CD4-positive, alpha-beta memory T cell (primary cell): ENCODE data around the gene CSF3. TPM values are rescaled to one million over a fixed set of nuclear protein-coding genes. Genes with fewer than 3 reads are reported as not detected.
A peak's percentile ranks its signal among the peaks of the same experiment; 100 is the strongest.

ENCODE experiments used
- CTCF ChIA-PET: fragments of 350-600 bp; sonication (Branson Sonifier 250); formaldehyde crosslinking; loops from one replicate; lab custom pipeline; 2021; ENCODE audit warnings: inconsistent platforms; ENCODE audit not compliant: partially characterized antibody; lab: Charles Lee
- POLR2A ChIA-PET: fragments of 350-600 bp; sonication (Branson Sonifier 250); formaldehyde crosslinking; loops from one replicate; lab custom pipeline; 2021; ENCODE audit not compliant: partially characterized antibody; lab: Charles Lee
- DNase-seq, 5 donors: peaks; one replicate each; pipeline versions ENCODE4 v3.0.0 to v3.0.0-alpha.2; 2020 to 2022; ENCODE audit warnings: mixed read lengths in 1 of 5
- H3K27ac ChIP-seq: one replicate; pipeline ENCODE4 v1.7.0; 2013; ENCODE audit warnings: low read depth, low read length
- H3K27me3 ChIP-seq: 2 replicates; pipeline ENCODE4 v1.7.0; 2013; ENCODE audit warnings: mild to moderate bottlenecking, low read length, moderate library complexity; ENCODE audit not compliant: insufficient read depth
- H3K36me3 ChIP-seq: 2 replicates; pipeline ENCODE4 v1.7.0; 2013; ENCODE audit warnings: mild to moderate bottlenecking, low read length, moderate library complexity; ENCODE audit not compliant: insufficient read depth
- H3K4me1 ChIP-seq: 2 replicates; pipeline ENCODE4 v1.7.0; 2013; ENCODE audit warnings: mild to moderate bottlenecking, low read length, moderate library complexity; ENCODE audit not compliant: insufficient read depth
- H3K4me3 ChIP-seq, 2 donors: one replicate each; pipeline ENCODE4 v1.7.0; 2013; ENCODE audit warnings: low read length in 2 of 2, mild to moderate bottlenecking in 1 of 2
- H3K9me3 ChIP-seq, 2 donors: one replicate each; pipeline ENCODE4 v1.7.0; 2013; ENCODE audit warnings: low read length in 2 of 2, control low read depth in 1 of 2; ENCODE audit not compliant: control insufficient read depth in 1 of 2
- H3K27ac Mint-ChIP-seq, 7 donors: one replicate each; pipeline ENCODE4 v1.8.0; 2020 to 2021; ENCODE audit warnings: mixed read lengths in 7 of 7, mild to moderate bottlenecking in 6 of 7, inconsistent platforms in 3 of 7, moderate library complexity in 3 of 7
- H3K27me3 Mint-ChIP-seq, 2 donors: one replicate each; pipeline ENCODE4 v1.8.0; 2020 to 2021; ENCODE audit warnings: mixed read lengths in 2 of 2
- H3K36me3 Mint-ChIP-seq, 2 donors: one replicate each; pipeline ENCODE4 v1.8.0; 2020 to 2021; ENCODE audit warnings: mixed read lengths in 2 of 2, inconsistent platforms in 1 of 2, mild to moderate bottlenecking in 1 of 2
- H3K4me1 Mint-ChIP-seq, 4 donors: one replicate each; pipeline ENCODE4 v1.8.0; 2020 to 2021; ENCODE audit warnings: mixed read lengths in 4 of 4, mild to moderate bottlenecking in 1 of 4
- H3K4me3 Mint-ChIP-seq, 8 donors: one replicate each; pipeline ENCODE4 v1.8.0; 2020 to 2021; ENCODE audit warnings: mixed read lengths in 8 of 8, mild to moderate bottlenecking in 7 of 8, moderate library complexity in 6 of 8, inconsistent platforms in 3 of 8
- H3K9me3 Mint-ChIP-seq, 8 donors: one replicate each; pipeline ENCODE4 v1.8.0; 2020 to 2021; ENCODE audit warnings: mixed read lengths in 8 of 8, mild to moderate bottlenecking in 5 of 8, inconsistent platforms in 3 of 8, moderate library complexity in 1 of 8
- intact Hi-C: fragments of 100-400 bp; cut with micrococcal nuclease; formaldehyde crosslinking; loops from one replicate; pipeline ENCODE4 v1.15.1; 2023
- polyA plus RNA-seq, 2 donors: library from polyadenylated mRNA; unstranded; fragments of 300-500 nt; fragmentation: Illumina TruSeq; gene quantifications; one replicate each; pipeline ENCODE4 v1.2.3, GENCODE V29; 2021
- total RNA-seq, 2 experiments: library from RNA; stranded (reverse); gene quantifications; one replicate each; pipeline ENCODE4 v1.2.3, GENCODE V29; 2021

The CSF3 gene
- total and polyA plus RNA-seq, 4 experiments from 2014 or later, result not detected

- Mint-ChIP-seq H3K4me1 (peaks cover 2 to 6% (median 2%) of the 10 kb centered on the region in 4 donors), H3K27ac (no peak overlapping the region), H3K36me3 (no peaks in the 10 kb centered on the region), H3K27me3 (peaks cover 9 to 14% of the 10 kb centered on the region in 2 donors), H3K4me3 (no peak overlapping the region), H3K9me3 (no peaks in the 10 kb centered on the region)
- no peak overlapping the region for H3K4me3 ChIP-seq
- no peaks in the 10 kb centered on the region for H3K36me3 ChIP-seq
- ChIA-PET CTCF (interaction anchor here (1.2 kb wide), 1 partner anchor 14 kb away, joined by 3 read pairs; no protein-coding TSS in a partner anchor), POLR2A (no interaction called here)
- H3K27me3 ChIP-seq, result no peaks in the 10 kb centered on the region
- H3K4me1 ChIP-seq, result no peaks in the 10 kb centered on the region
- intact Hi-C loops, result no loop called here
- H3K27ac ChIP-seq, result no peak overlapping the region
- DNase-seq, result no peak
- no peaks in the 10 kb centered on the region for H3K9me3 ChIP-seq
These were observed 43.0 kb upstream of the CSF3 start for GRCh38 chr17:39972271-39972670.

- Mint-ChIP-seq H3K4me3 (no peak overlapping the region), H3K27ac (no peak overlapping the region), H3K9me3 (no peaks in the 10 kb centered on the region), H3K4me1 (peaks cover 0 to 4% (median 0%) of the 10 kb centered on the region in 4 donors), H3K27me3 (peaks cover 9 to 12% of the 10 kb centered on the region in 2 donors), H3K36me3 (no peaks in the 10 kb centered on the region)
- no peak overlapping the region for H3K4me3 ChIP-seq
- no peaks in the 10 kb centered on the region for H3K4me1 ChIP-seq
- H3K9me3 ChIP-seq, result no peaks in the 10 kb centered on the region
- ChIA-PET CTCF (interaction anchor here (1.2 kb wide), 1 partner anchor 15 kb away, joined by 3 read pairs; no protein-coding TSS in a partner anchor), POLR2A (no interaction called here)
- H3K36me3 ChIP-seq, result no peaks in the 10 kb centered on the region
- H3K27me3 ChIP-seq, result no peaks in the 10 kb centered on the region
- DNase-seq, result no peak
- intact Hi-C loops, result no loop called here
- no peak overlapping the region for H3K27ac ChIP-seq
These were observed 41.7 kb upstream of the CSF3 start for GRCh38 chr17:39973496-39973895.

- no peak overlapping the region for H3K4me3 Mint-ChIP-seq
- Histone ChIP-seq H3K27me3 (no peaks in the 10 kb centered on the region), H3K36me3 (no peaks in the 10 kb centered on the region), H3K4me1 (peaks cover 2% of the 10 kb centered on the region), H3K27ac (no peak overlapping the region), H3K9me3 (no peaks in the 10 kb centered on the region), H3K4me3 (no peak overlapping the region)
- H3K27ac Mint-ChIP-seq, result no peak overlapping the region
- H3K4me1 Mint-ChIP-seq, result peaks cover 0 to 3% (median 2%) of the 10 kb centered on the region in 4 donors
- CTCF ChIA-PET, result no interaction called here
- H3K36me3 Mint-ChIP-seq, result no peaks in the 10 kb centered on the region
- no peak for DNase-seq
- H3K27me3 Mint-ChIP-seq, result peaks cover 7 to 11% of the 10 kb centered on the region in 2 donors
- intact Hi-C loops, result no loop called here
- POLR2A ChIA-PET, result no interaction called here
- no peaks in the 10 kb centered on the region for H3K9me3 Mint-ChIP-seq
These were observed 40.8 kb upstream of the CSF3 start for GRCh38 chr17:39974433-39974832.

- POLR2A ChIA-PET, result interaction anchor here (0.6 kb wide), 1 partner anchor 824 kb away, joined by 4 read pairs; the partner anchor contains the start of gene PLXDC1
- intact Hi-C loops, result no loop called here
- Mint-ChIP-seq H3K27me3 (peaks cover 5 to 8% of the 10 kb centered on the region in 2 donors), H3K9me3 (no peaks in the 10 kb centered on the region), H3K36me3 (peaks cover 0 to 7% of the 10 kb centered on the region in 2 donors), H3K4me3 (no peak overlapping the region), H3K27ac (no peak overlapping the region), H3K4me1 (peaks cover 5 to 17% (median 11%) of the 10 kb centered on the region in 4 donors)
- CTCF ChIA-PET, result interaction anchor here (0.7 to 1.2 kb wide), 3 partner anchors 12 to 16 kb away, joined by 4 to 7 read pairs (median 5); no protein-coding TSS in a partner anchor
- no peak for DNase-seq
- Histone ChIP-seq H3K27ac (no peak overlapping the region), H3K4me3 (no peak overlapping the region), H3K27me3 (no peaks in the 10 kb centered on the region), H3K4me1 (peaks cover 9% of the 10 kb centered on the region), H3K36me3 (no peaks in the 10 kb centered on the region), H3K9me3 (no peaks in the 10 kb centered on the region)
These were observed 39.4 kb upstream of the CSF3 start for GRCh38 chr17:39975801-39976200.

- POLR2A ChIA-PET, result interaction anchor here (0.6 to 3.7 kb wide), 13 partner anchors 16 to 1709 kb away, joined by 3 to 52 read pairs (median 10); partner anchors contain the start of genes EIF1, GSDMA, LRRC3C and MSL1
- peaks cover 34% of the 10 kb centered on the region for H3K4me1 ChIP-seq
- H3K27me3 ChIP-seq, result no peaks in the 10 kb centered on the region
- H3K9me3 Mint-ChIP-seq, result no peaks in the 10 kb centered on the region
- H3K4me3 ChIP-seq, result no peak overlapping the region
- no peak for DNase-seq
- peaks cover under 1% of the 10 kb centered on the region for H3K36me3 ChIP-seq
- intact Hi-C loops, result no loop called here
- H3K4me3 Mint-ChIP-seq, result peak overlapping the region in 6 of 8 donors; percentile 17 to 97 (median 66)
- CTCF ChIA-PET, result interaction anchor here (1.2 to 8.5 kb wide), 9 partner anchors 11 to 358 kb away, joined by 3 to 197 read pairs (median 7); partner anchors contain the start of gene GSDMA
- no peak overlapping the region for H3K27ac ChIP-seq
- no peaks in the 10 kb centered on the region for H3K27me3 Mint-ChIP-seq
- H3K9me3 ChIP-seq, result no peaks in the 10 kb centered on the region
- H3K4me1 Mint-ChIP-seq, result peaks cover 20 to 37% (median 29%) of the 10 kb centered on the region in 4 donors
- peaks cover under 1 to 23% of the 10 kb centered on the region in 2 donors for H3K36me3 Mint-ChIP-seq
- H3K27ac Mint-ChIP-seq, result peak overlapping the region in 4 of 7 donors; percentile 3 to 97 (median 96)
These were observed 36.1 kb upstream of the CSF3 start for GRCh38 chr17:39979016-39979670.

- peak in 1 of 5 donors; percentile 45 for DNase-seq
- H3K9me3 Mint-ChIP-seq, result no peaks in the 10 kb centered on the region
- H3K36me3 Mint-ChIP-seq, result peaks cover 7 to 31% of the 10 kb centered on the region in 2 donors
- Histone ChIP-seq H3K36me3 (peaks cover 8% of the 10 kb centered on the region), H3K4me3 (peak overlapping the region; percentile 63 to 79), H3K4me1 (peaks cover 34% of the 10 kb centered on the region), H3K9me3 (no peaks in the 10 kb centered on the region), H3K27me3 (no peaks in the 10 kb centered on the region), H3K27ac (peak overlapping the region; percentile 96)
- intact Hi-C loops, result loop anchor here (1.0 to 5.0 kb wide), 13 partner anchors 21 to 519 kb away; partner anchors contain the start of genes CDK12, LRRC3C, MED24 and MIEN1
- H3K4me3 Mint-ChIP-seq, result peak overlapping the region; percentile 91 to 98 (median 95)
- CTCF ChIA-PET, result interaction anchor here (0.9 to 8.5 kb wide), 19 partner anchors 11 to 432 kb away, joined by 3 to 197 read pairs (median 4); partner anchors contain the start of gene GSDMA
- peak overlapping the region; percentile 94 to 98 (median 97) for H3K27ac Mint-ChIP-seq
- H3K4me1 Mint-ChIP-seq, result peaks cover 21 to 41% (median 32%) of the 10 kb centered on the region in 4 donors
- POLR2A ChIA-PET, result interaction anchor here (0.6 to 3.7 kb wide), 30 partner anchors 10 to 1709 kb away, joined by 3 to 52 read pairs (median 5); partner anchors contain the start of genes EIF1, GSDMA, GSDMB and LRRC3C
- H3K27me3 Mint-ChIP-seq, result no peaks in the 10 kb centered on the region
These were observed 35.3 kb upstream of the CSF3 start for GRCh38 chr17:39979893-39980350.
